HPDE6-E6E7 (cell line): Measurements from ENCODE around the gene PPP1R9A.

Source experiments
- DNase-seq: peaks from one replicate; pipeline ENCODE4 v3.0.0; 2011; ENCODE audit warnings: missing footprints; ENCODE audit errors: extremely low spot score

Gene PPP1R9A

DNA sequence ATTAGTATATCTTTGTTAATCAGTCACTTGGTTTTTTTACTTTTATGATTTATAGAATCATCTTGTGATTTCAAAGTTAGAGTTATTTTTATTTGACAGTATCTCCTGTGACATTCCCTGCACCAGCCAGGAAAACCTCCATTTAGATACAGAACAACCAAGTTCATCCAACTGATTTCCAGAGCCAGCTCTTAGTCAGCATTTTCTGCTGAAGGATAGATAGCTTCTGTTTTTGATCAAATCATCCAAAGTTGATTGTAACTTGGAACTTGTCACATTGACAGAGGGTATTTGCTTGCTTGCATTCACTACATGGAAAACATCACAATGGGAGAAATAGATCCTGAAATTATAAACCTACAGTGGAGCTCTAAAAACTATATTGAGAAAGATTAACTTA, 294.3 kb downstream of the PPP1R9A start:
- no peak for DNase-seq

DNA sequence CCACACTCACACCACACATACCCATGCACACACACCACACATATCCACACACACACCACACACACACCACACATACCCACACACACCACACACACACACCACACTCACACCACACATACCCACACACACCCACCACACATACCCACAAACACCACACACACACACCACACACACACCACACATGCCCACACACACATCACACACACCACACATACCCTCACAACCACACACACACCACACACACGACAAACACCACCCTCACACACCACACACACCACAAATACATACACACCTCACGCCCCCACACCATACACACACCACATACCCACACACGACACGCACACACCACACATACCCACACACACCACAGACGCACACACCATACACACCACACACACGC, 297.2 kb downstream of the PPP1R9A start:
- DNase-seq = no peak

DNA sequence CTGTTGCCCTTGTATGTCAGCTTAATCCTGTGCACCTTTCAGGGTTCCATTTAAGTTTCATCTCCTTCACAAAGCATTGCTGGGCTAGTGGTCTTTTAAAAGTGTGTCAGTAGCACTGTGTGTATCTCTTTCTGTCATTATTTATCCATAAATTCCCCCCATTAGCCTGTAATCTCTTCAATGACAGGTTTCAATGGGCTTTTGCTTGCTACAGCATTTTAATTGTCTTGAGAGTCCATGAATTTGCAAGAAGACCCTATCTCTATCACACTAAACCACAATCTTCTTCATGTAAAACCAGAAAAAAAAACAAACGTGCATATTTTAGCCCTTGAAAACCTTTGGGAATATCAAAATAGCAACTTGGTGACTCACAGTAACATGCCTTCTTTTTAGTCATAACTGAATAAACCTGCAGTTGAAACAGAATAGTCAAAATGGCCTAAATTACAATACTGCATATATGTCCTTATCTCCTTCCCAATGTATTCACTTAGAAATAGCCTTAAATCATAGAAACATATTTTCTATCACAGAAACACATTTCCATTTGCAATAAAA, 298.4 kb downstream of the PPP1R9A start:
- no peak for DNase-seq

DNA sequence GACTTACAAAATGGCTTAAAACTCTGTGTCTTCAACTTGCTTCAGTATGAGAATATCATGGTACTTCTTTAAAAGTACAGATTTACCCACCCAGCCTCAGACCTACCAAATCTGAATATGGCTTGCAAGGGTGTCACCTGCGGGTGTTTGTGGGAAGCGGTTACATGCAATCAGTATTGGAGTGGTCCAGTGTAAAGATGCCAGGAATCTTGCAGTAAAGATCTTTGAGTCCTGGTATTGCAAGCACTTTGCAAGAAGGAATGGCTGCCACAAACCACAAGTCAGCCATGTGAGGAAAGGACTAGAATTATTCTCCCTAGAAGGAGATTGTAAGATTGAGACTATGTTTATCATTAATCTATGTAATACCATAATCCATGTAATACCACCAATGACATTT, 301.9 kb downstream of the PPP1R9A start:
- DNase-seq = no peak

DNA sequence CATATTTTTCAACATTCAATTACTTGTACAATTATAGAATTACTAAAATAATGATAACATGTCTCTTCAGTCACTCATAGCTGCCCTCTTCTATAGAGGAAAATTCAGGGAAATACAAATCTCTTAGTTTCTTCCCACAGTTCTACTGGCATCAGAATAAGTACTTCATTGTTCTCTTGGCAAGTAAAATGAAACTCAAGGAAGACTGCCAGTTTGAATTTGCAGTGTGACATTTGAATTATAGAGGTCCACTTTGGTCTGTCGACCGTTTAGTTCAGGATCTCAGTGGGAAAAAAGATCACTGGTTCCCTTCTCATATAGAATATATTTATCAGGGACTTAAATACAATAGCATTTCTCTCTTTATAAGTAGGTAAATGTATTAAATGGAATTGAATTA, 302.4 kb downstream of the PPP1R9A start:
- no peak for DNase-seq

DNA sequence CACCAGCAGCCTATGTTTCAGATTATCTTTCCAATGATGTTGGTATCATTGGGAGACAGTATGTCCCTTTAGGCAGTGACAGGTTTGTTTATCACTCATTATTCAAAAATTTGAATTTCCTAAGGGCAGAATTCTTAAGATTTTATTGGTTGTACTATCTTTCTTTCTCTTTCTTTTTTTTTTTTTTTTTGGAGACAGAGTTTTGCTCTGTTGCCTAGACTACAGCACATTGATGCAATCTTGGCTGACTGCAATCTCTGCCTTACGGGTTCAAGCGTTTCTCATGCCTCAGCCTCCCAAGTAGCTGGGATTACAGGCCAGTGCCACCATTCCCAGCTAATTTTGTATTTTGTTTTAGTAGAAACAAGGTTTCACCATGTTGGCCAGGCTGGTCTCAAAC, 305.8 kb downstream of the PPP1R9A start:
- no peak for DNase-seq

DNA sequence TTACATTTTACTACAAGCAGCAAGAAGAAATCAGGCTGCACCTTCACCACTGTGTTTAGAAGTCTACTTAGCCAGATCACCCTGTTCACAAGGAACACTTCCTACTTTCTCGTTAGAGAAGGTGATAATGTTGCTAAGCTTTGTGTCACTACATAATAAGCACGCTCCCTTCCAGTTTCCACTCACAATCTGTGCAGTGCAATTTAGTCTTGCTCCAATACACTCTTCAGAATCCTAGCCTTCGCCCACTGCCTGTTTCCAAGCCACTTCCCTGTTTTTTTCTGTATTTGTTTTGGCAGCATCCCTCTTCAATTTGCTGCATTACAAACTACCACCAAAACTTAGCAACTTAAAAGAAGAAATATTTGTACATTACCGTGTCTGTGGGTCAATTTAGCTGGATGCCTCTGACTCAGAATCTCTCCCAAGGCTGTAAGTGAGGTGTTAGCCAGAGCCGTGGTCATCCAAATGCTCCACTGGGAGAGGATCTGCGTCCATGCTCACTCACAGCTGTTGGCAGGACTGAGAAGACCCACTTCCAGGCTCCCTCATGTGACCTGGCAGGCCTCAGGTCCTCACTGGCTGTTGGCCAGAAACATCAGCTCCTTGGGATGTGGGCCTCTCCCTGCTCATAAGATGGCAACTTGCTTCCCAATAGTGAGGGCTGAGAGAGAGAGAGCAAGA, 306.6 kb downstream of the PPP1R9A start:
- no peak for DNase-seq

DNA sequence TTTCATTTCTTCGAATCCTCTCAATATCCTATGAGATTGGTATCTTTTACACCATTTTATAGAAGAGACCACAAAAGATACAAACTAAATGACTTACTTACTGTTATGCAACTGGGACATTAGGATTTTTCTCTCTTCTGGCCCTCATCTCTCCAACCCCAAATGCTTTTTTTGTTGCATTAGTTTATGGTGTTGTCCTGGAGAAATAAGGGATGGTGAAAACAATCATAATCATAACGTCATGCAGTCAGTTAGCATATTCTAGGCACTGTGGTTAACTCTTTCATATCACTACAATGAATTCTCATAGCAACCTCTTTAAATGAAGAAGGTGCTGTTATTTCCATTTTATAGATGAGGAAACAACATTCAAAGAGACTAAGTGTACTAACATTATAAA, 312.3 kb downstream of the PPP1R9A start:
- no peak for DNase-seq

DNA sequence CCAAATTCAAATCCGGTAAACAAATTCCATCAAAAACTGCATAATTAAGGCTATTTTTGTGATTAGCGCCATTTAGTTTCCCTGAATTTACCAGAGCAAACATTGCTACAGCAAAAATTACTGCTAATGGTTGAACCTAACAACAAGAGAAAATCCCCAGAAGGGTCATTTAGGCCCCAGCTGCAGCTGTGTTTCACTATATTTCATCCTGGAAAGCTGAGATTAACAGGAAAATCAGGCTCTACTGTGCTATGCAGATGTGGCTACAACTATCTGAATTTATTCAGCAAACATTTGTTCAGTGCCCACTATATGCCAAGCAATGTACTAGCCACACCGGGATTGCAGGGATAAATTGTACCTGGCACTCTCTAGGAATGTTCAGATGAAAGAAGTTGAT, 312.9 kb downstream of the PPP1R9A start:
- DNase-seq = no peak

DNA sequence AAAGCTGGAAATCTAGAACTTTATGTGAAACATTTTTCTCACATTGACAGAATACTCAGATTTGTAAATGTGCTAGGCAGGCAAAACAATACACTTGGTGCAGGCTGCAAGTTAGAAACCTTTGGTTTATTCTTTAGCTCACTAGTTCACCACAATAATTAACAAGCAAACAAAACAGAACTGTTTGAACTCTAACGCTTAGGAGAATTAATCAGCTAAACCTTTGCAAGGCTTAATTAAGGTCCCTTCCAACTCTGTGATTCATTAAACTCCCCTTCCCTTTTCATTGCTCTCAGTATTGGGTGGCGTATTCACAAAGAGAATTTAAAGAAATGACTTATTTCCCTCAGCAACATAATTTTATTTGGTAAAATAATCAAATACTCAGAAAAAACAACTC, 317.9 kb downstream of the PPP1R9A start:
- DNase-seq = no peak

DNA sequence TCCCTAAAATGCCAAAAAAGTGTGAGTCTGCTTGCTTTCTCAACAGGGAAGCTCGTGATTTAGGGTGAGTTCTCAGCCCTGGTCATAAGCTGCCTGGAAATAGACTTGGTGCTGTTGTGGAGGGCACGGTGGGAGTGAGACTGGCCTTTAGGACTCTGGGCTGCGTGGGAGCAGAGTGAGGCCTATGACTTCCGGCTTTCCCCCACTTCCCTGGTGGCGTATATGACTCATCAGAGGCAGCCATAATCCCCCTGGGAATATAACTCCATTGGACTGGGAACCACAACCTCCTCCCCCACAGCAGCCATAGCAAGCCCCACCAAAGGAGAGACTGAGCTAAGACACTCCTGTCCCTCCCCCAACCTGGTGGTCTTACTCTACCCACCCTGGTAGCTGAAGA, 321.9 kb downstream of the PPP1R9A start:
- no peak for DNase-seq

DNA sequence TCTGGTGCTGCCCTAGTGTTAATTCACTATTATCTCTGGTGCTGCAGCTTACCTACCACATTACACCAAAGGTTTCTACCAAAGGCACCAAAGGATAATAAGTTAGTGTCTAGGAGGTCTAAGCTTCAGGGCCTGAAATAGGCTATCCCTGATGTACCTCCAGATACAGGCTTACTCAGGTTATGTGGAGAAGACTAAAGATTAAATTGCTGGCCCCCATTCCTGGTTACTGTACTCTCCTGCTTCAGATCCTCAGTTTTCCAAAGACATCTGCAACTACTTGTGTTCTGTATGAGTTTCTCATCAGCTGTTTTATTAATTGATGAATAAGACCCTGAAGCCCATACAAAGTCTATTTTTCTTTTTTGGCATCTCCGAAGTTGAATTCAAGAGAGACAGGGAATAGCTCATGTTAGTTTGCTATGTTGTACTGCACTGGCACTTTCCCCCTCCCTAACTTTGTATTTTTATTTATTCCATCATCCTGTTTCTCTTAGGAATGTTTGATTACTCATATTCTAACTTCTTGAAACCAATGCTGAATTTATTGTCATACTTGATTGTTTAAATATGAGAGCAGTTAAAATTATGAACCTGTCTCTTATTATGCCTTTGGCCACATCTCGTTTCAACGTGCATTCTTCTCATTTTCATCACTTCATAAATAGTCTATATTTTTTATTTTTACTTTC, 331.0 kb downstream of the PPP1R9A start:
- no peak for DNase-seq

DNA sequence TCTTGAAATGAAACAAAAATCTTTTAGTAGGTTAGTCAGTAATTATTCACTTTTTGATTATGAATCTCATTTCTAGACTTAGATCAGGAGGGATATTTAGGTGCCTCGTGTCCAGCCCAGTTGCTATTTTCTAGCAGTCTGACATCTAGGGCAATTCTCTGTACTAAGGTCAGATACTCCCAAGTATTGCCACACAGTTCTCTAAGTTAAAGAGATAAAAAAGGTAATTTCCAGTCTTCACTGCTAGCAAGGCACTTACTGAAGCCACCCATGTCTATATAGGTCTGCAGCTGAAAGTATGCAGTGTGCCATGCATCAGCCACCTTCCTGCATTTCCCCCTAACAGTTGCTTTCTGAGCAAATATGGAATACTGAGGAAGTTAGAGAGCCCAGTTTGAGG, 333.5 kb downstream of the PPP1R9A start:
- no peak for DNase-seq

DNA sequence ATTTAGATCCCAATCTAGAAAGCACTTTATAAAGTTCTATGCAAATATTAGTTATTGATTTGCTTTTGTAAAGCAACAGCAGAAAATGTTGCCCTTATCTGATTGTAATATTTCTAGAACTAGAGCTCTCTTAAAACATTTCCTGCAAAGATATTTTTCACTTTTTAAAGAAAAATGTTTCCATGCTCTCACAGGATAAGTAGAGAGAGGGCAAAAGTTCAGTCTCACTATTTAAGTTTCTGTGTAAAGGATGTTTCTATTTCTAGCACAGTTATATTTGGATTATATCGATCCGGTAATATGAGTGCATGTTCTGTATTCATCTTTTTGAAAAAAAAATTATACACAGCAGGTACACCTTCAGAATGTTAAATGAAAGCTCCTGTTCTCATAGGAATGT, 334.9 kb downstream of the PPP1R9A start:
- no peak for DNase-seq

DNA sequence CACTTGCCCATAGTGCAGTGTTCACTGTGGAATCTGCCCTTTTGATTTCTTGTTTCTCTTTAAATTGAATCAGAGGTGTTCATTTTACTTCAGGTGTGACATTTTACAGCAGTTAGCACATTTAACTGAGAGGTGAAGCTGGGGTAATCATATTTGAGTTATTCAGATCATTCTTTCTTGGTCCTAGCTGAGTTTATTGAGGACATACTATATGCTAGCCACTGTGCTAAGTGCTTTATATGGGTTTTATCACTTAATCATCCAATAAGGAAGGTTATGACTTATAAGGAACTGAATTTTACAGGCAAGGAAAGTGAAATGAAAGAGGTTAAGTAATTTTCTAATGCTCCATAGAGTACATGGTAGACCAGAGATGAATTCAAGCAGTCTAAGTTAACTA, 337.2 kb downstream of the PPP1R9A start:
- DNase-seq = no peak

DNA sequence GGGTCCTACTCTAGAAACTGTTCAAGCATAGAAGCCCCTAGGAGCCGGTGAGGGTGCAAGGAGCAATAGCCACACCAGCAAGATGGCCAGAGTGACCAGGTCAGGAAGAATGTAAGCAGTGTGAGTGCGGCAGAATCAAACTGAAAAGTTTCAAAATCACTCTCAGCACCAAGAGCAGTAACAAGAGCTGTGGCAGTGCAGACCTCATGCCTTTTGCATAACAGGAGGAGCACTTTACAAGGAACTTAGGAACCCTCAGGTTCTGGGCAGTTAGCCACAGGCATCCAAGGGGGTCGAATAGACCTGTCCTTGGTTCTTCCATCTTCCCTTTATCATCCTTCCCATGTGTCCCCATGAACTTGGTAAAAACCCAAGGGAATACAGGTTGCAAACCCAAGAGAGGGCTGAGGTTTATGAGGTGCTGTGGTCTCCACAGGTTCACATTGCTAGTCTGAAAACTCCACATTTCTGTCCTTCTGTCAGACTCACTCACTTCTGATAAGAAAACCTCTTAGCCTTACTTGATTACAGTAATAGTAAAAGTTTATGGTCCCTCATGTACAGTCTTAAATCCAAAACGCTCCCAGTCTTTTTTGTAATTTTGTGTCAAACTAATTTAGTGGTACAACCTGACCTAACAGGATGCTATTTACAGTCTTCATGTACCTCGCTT, 338.6 kb downstream of the PPP1R9A start:
- DNase-seq = no peak

DNA sequence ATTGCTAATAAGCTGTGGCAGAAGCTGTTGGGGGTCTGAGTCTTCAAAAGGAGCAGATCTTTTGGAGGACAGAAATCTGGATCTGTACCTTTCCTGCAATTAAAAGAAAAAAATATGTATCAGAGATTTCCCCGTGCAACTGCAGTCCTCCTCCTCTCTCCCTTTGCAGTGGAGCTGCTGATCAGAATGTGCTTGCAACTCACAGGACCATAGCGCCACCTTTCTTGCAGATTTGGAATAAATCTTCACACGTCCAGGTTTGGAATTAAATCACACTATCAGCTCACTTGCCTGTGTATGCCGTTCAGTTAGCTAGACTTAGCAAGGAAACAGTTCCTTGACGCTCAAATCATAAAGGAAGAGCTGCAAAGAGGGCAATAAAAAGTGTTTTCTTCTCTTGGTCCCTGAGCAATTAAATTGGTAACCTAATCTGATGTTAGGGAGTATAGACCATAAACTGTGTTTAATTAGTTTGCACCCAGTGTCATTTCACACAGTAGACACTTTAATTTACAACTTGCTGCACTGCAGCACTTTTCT, 339.5 kb downstream of the PPP1R9A start:
- DNase-seq = peak; percentile 55

DNA sequence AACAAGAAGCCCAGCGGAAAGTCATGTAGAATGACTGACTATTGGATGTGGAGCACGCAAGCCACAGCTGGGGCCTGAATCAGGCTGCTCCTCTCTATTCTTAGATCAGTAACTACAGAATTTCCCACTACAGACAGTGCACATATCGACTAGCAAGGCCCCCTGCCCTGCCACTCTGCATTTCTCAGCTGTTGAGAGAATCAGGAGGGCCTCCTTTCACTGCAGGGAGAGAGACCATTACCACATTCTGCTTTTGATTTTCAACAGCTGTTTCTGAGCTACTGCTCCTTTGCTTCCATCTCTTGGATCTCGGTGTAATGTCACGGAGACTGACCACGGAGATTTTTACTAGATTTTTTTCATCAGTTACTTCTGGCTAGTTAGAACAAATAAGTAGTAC, 343.2 kb downstream of the PPP1R9A start:
- no peak for DNase-seq

DNA sequence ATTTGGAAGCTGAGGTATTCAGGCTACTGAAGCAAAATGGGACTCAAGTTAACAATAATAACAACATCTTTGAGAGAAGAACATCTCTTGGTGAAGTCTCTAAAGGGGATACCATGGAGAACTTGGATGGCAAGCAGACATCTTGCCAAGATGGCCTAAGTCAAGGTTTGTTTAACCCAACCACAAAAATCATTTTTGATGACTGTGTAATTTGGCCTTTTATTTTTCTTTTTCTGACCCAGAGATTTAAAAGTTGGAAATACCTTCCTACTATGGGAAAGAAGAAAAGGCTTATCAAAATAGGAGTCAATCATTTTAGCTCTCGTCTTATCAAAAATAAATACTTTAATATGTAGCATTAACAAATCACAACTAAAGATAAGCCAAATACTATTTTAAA, 344.6 kb downstream of the PPP1R9A start:
- no peak for DNase-seq

DNA sequence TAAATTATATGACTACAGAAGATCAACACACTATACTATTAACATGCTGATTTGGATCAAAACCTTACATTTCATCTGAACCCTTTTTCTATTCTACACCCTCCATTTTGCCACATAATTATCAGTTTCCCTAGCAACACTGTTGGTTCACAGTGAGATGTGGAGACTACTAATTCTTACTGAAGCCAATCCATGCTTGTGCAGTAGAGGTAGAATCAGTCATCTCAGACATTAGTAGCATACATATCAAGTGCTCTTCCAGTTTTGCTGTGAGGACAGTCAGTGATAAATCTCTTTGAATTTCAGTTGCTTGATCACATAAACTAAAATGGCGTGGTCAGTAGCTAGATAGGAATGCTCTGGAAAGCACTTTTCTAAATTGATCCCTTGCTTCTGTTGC, 346.6 kb downstream of the PPP1R9A start:
- no peak for DNase-seq

DNA sequence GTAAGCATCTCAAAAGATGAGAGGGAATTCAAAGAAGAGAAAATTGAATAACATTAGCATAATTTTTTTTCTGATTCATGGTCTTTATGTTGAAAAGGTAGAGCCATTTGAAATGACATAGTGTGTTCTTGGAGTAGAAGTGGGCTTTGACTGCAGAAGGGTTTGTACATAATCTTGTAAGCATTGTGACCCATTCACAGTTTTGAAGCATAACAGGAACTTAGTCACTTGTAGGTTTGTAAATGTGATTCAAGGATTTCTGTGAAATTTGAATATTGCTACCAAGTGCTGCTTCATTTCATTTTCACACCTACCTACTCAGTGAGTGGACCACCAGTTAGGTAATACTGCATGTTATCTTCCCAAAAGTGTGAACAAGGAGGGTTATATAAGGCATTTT, 348.3 kb downstream of the PPP1R9A start:
- no peak for DNase-seq

DNA sequence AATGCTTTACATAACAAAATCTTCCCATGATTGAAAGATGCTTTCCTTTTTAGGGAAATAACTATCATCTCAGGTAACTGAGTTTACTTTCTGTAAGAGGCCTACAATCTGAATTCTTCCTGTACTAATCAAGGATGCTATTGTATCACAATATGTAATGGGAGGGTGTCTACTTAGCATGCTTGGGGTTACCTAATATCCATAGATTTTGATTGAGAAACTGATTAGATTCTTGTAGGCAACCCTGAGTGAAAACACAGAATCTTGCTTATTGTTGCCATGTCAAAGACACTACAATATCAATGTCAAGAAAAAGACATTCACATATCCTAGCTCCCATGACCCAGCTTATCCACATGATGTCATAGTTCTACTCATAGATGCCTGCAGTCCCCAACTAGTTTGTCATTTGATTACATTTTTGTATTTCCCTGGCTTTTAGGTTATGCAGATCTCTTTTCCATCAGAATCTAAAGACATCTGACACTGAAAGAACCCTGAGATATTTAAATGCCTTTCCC, 354.6 kb downstream of the PPP1R9A start:
- no peak for DNase-seq
